SW 1271 (cell line): ENCODE measurements around the gene HRNR.

Experiments used
- DNase-seq, 2 experiments: peaks; one replicate each; lab custom pipeline; 2025; lab: John Stamatoyannopoulos, UW

The HRNR gene

GRCh38 chr1:152188673-152189591 is 35.1 kb downstream of the HRNR start:
- peak in 1 of 2 experiments; percentile 76 for DNase-seq

DNA sequence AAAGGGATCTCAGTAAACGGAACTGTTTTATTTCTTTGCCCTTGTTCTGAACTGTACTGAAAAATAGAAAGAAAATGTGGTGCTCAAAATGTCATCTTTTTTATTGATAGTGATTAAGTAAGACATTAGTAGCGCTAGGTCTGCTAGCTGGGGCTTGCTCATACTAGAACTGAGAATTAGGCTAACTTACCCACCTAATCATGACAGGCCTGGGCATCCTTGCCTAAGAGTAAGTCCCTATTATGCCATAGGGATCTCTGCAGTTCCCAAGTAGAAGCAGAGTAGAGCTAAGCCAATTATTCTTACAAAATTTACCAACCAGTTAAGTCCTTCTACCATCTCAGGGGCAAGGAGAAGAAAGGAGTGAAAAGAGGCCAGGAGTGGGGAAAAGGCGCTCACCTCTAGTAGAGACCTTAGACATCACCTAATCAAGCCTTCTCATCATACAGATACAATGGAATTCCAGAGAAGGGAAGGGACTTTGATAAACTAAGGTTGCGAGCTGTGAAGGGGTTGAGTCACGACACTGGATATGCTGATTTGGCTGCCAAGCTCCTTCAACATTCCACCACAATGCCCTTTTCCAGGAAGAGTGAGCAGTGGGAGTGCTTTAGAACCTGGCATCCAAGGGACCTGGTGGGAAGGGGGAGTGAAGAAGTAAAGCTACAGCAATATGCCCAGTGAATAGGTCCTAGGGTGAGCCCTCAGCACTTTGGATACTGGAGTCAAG is 37.3 kb downstream of the HRNR start:
- DNase-seq = no peak

GRCh38 chr1:152185544-152186391 is 38.2 kb downstream of the HRNR start:
- DNase-seq = peak in 1 of 2 experiments; percentile 78

DNA sequence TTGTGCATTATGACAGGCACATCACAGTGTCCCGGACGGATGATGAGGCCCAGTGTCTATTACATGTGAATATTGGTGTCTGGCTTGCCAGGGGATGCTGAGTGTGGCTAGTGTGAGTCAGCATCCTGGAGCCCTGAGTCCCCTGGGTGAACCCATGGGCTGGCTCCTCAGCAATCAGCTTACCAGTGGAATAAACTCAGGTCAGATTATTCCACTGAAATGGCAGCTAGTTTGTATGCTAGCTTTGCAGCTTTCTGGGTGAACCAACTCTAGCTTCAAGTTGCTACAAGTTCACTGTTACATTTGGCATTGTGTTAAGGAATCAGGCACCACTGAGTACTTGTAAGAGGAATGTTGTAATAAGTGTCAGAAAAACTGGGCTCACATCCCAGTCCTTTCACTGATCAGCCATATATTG is 41.0 kb downstream of the HRNR start:
- DNase-seq = peak in 1 of 2 experiments; percentile 54

DNA sequence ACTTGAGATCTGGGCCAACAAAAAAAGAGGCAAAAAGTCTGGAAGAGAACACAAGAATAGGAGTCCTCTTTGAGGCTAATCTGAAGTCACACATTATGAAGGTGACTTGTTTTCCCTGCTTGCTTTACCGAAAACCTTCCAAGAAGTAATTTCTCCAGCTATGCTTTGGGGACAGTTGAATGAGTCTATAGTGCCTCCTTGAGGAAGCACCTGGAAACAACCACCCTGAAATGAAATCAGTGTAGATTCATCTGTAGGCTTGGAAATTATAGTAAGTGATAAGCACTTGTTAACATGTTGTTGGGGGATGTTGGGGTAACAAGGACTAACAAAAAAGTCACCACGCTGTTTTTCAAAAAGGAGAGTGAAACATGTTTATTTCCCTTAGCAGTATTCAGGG is 41.6 kb downstream of the HRNR start:
- peak in 1 of 2 experiments; percentile 16 for DNase-seq

GRCh38 chr1:152179566-152179965 is 44.4 kb downstream of the HRNR start:
- no peak for DNase-seq

- no peak for DNase-seq
These were observed 53.6 kb downstream of the HRNR start for GRCh38 chr1:152170287-152170905.

GRCh38 chr1:152169366-152170025 is 54.5 kb downstream of the HRNR start:
- DNase-seq = no peak

DNA sequence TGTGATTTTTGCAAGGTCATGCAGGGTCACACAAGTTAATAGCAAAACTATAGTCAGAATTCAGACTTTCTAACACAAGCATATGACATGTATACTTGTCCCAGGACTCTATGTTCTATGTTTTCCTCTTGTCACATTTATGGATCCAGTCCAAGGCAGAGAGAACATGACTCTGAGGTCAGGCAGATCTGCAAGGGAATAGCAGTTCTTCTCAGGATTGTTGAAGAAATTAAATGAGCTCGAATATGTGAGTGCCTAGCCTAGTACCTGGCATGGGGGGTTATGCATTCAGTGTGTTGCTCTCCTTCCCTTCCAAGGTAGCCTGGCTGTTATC is 55.5 kb downstream of the HRNR start:
- DNase-seq = no peak

- DNase-seq = peak; percentile 51 to 72
These were observed 56.0 kb downstream of the HRNR start for GRCh38 chr1:152167835-152168534.

- DNase-seq = no peak
These were observed 57.0 kb downstream of the HRNR start for GRCh38 chr1:152166966-152167365.

DNA sequence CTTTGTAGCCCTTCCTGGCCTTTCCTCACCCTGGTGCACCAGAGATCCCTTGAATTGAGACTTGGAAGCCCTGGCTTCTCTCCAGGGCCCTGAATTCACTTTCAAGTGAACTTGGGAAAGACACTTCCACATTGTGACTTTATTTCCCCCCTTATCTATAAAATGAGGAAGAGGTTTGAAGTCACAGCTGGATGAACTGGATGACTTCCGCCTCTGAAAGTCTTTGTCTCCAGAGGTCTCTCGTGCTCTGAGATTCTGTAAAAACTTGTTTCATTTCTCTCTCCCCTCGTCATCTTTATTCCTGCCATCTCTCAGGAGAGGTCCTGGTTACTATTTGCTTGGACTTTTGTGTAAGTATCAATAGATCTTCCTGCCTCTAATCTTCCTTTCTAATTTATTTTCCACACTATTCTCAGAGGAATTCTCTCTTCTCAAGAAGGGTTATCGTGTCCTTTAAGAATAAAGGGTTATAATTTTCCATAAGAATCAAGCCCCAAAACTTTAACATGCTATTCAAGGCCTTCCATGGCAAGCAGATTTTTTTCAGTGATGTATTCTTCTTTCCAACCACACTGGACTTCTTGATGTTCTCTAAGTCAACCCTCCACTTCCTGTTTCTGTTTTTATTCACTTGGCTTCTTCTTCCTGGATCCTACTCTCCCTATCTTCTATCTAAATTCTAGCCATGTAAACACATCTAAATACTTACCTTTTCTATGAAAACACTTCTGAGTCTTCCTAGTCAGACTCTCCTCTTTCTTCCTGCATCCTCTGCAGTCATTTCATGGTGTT is 58.5 kb downstream of the HRNR start:
- no peak for DNase-seq

DNA sequence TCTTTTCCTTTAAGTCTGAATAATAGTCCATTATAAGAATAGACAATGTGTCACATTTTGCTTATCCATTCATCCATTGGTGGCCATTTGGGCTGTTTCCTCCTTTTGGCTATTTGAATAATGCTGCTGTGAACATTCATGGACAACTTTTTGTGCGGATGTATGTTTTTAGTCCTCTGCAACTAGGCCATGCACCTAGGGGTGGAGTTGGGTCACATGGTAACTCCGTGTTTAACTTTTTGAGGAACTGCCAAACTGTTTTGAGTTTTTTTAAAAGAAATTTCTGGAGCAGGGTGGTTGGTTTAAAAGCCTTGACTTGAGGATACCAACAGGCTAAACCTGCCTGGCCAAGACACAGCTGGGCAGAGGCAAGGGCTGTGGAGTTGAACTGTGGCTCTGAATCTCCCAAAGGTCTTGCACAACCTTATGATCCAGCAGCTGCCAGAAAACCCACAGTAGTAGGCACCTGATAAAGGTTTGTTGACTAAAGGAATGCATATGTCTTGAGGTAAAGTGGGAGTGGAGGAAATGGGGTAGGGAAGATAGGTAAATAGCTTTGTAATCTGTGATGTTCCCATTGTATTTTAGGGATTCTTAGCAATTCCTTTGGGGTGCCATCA is 59.4 kb downstream of the HRNR start:
- DNase-seq = no peak

GRCh38 chr1:152162792-152163463 is 61.1 kb downstream of the HRNR start:
- DNase-seq = peak; percentile 43 to 85
